ENCODE results near the gene CDK6. TPM values are rescaled to one million over a fixed set of nuclear protein-coding genes. Genes with fewer than 3 reads are reported as not detected.

The CDK6 gene
- total RNA-seq, 1 donor from 2014 or later: 6.0 TPM

DNA sequence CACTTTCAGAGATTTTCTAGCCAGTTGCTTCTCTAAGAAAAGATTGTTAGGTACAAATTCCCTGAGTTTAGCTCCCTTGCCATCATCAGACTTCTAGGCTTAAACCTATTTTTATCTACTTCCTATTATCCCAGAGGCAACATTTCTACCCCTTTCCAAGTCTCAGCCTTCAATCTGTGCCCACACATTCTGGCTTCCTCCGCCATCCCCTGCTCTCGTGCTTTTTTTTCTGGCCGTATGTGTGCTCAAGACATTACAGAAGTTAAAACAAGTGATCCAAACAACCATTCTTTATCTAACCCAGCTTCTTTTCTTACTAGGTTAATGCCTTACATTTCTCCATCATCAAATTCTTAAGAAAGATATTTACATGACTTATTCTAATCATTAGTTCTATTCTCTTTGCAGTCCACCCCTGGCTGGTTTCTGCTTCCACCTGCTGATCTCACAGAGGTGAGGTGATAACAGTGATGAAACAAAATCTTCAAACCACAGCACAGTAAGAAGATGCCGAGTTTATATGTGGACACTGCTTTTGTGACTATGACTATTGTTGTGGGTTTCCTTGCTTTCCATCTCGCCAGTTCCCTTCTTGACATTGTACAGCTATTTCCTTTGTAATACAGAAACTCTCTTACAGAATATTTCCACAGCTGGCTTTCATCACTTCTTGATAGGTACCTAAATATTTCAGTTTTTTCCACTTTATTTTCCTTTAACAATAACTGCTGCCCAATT is 18.3 kb upstream of the CDK6 start:
- Histone ChIP-seq H3K27ac (no peak overlapping the region), H2AFZ (replicated peaks) (peak overlapping the region; percentile 26), H3K4me2 (no peak overlapping the region), H3K9ac (no peak overlapping the region), H4K20me1 (ENCODE audit: low read depth) (no peaks in the 10 kb centered on the region), H3K9me3 (ENCODE audit: low read depth) (no peaks in the 10 kb centered on the region), H3K27me3 (no peaks in the 10 kb centered on the region), H3K79me2 (ENCODE audit: low read depth) (no peaks in the 10 kb centered on the region), H3F3A (ENCODE audit: low read depth) (no peaks in the 10 kb centered on the region), H3K4me3 (no peak overlapping the region), H3K36me3 (no peaks in the 10 kb centered on the region), H3K4me1 (peaks cover 12% of the 10 kb centered on the region)
- Mint-ChIP-seq H3K36me3 (peaks cover 2% of the 10 kb centered on the region), H3K27ac (no peak overlapping the region), H3K4me1 (peaks cover 6% of the 10 kb centered on the region), H3K27me3 (ENCODE audit: insufficient read depth, low read depth) (peaks cover 3% of the 10 kb centered on the region), H3K4me3 (no peak overlapping the region), H3K9me3 (no peaks in the 10 kb centered on the region)
- TF ChIP-seq CTCF (IDR thresholded peaks at IDR 0.05): no peak
- TF ChIP-seq EZH2phosphoT487 (IDR thresholded peaks at IDR 0.05): no peak
- no peak for TF ChIP-seq EZH2 (IDR thresholded peaks at IDR 0.05)
- DNase-seq (ENCODE audit: low spot score): no peak

- Histone ChIP-seq H3K4me3 (no peak overlapping the region), H3K27me3 (no peaks in the 10 kb centered on the region), H3K9ac (no peak overlapping the region), H3K36me3 (no peaks in the 10 kb centered on the region), H3K27ac (no peak overlapping the region), H3K4me1 (peaks cover 12% of the 10 kb centered on the region), H3K9me3 (ENCODE audit: low read depth) (no peaks in the 10 kb centered on the region), H2AFZ (replicated peaks) (no peak overlapping the region), H3F3A (ENCODE audit: low read depth) (no peaks in the 10 kb centered on the region), H3K4me2 (no peak overlapping the region), H4K20me1 (ENCODE audit: low read depth) (no peaks in the 10 kb centered on the region), H3K79me2 (ENCODE audit: low read depth) (no peaks in the 10 kb centered on the region)
- Mint-ChIP-seq H3K4me1 (peaks cover 6% of the 10 kb centered on the region), H3K27me3 (ENCODE audit: insufficient read depth, low read depth) (peaks cover 3% of the 10 kb centered on the region), H3K27ac (no peak overlapping the region), H3K36me3 (no peaks in the 10 kb centered on the region), H3K4me3 (no peak overlapping the region), H3K9me3 (no peaks in the 10 kb centered on the region)
- DNase-seq (ENCODE audit: low spot score): no peak
- TF ChIP-seq EZH2phosphoT487 (IDR thresholded peaks at IDR 0.05): no peak
- no peak for TF ChIP-seq CTCF (IDR thresholded peaks at IDR 0.05)
- TF ChIP-seq EZH2 (IDR thresholded peaks at IDR 0.05): no peak
These were observed 15.4 kb upstream of the CDK6 start for GRCh38 chr7:92851732-92852131.

- no peak for DNase-seq (ENCODE audit: low spot score)
- peaks cover 6% of the 10 kb centered on the region for H3K4me1 Mint-ChIP-seq
- Histone ChIP-seq H3K27me3 (no peaks in the 10 kb centered on the region), H3K79me2 (ENCODE audit: low read depth) (no peaks in the 10 kb centered on the region), H3K4me1 (peaks cover 12% of the 10 kb centered on the region), H3K9me3 (ENCODE audit: low read depth) (no peaks in the 10 kb centered on the region), H3K36me3 (no peaks in the 10 kb centered on the region), H3K9ac (no peak overlapping the region), H3K27ac (no peak overlapping the region), H3K4me3 (no peak overlapping the region), H4K20me1 (ENCODE audit: low read depth) (no peaks in the 10 kb centered on the region), H3F3A (ENCODE audit: low read depth) (no peaks in the 10 kb centered on the region), H2AFZ (replicated peaks) (no peak overlapping the region), H3K4me2 (no peak overlapping the region)
- H3K9me3 Mint-ChIP-seq: no peaks in the 10 kb centered on the region
- no peaks in the 10 kb centered on the region for H3K36me3 Mint-ChIP-seq
- H3K27me3 Mint-ChIP-seq (ENCODE audit: insufficient read depth, low read depth): no peaks in the 10 kb centered on the region
- H3K27ac Mint-ChIP-seq: no peak overlapping the region
- TF ChIP-seq EZH2phosphoT487 (IDR thresholded peaks at IDR 0.05): no peak
- no peak for TF ChIP-seq CTCF (IDR thresholded peaks at IDR 0.05)
- no peak for TF ChIP-seq EZH2 (IDR thresholded peaks at IDR 0.05)
- H3K4me3 Mint-ChIP-seq: no peak overlapping the region
These were observed 14.1 kb upstream of the CDK6 start for GRCh38 chr7:92850516-92850915.

Measured in neural progenitor cell (in vitro differentiated cells).